Ovary (tissue), 3 donors: ENCODE data around the gene VAV2.

Source experiments
- CTCF ChIP-seq, 3 donors: fragments of 450-650 bp in 2 of 3; fragments of 200-600 bp in 1 of 3; IDR thresholded peaks; one replicate each; pipeline versions ENCODE4 v1.5.1 to v1.8.0; 2016 to 2022; ENCODE audit warnings: antibody characterized with exemption in 3 of 3, mild to moderate bottlenecking in 1 of 3
- EP300 ChIP-seq: sonication (generic); formaldehyde crosslinking; IDR thresholded peaks from one replicate; pipeline ENCODE4 v1.6.1; 2017; ENCODE audit warnings: antibody characterized with exemption
- donor health status: DM: no; HTN: no; CAD: no.

DNA sequence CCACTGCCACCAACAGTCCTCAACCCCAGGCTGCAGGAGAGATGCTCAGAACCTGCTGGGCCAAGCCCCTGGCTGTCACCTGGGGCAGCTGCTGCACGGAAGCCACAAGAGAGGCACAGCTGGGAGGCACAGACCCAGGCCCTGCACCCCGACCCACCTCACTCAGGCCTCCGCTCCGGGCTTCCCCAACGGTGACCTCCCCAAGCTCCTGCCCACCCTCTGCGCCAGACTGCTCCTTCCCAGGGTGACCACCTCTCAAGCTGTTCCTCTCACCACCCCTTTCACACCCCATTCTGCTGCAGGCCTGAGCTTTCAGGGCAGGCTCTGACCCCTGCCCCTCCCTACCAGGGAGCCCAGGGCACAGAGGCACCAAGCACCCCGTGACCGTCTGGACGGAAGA lies 33.0 kb downstream of the VAV2 start:
- no peak for TF ChIP-seq EP300
- TF ChIP-seq CTCF (IDR thresholded peaks at IDR 0.05): no peak
